ENCODE measurements around the gene CMAS.

DNA sequence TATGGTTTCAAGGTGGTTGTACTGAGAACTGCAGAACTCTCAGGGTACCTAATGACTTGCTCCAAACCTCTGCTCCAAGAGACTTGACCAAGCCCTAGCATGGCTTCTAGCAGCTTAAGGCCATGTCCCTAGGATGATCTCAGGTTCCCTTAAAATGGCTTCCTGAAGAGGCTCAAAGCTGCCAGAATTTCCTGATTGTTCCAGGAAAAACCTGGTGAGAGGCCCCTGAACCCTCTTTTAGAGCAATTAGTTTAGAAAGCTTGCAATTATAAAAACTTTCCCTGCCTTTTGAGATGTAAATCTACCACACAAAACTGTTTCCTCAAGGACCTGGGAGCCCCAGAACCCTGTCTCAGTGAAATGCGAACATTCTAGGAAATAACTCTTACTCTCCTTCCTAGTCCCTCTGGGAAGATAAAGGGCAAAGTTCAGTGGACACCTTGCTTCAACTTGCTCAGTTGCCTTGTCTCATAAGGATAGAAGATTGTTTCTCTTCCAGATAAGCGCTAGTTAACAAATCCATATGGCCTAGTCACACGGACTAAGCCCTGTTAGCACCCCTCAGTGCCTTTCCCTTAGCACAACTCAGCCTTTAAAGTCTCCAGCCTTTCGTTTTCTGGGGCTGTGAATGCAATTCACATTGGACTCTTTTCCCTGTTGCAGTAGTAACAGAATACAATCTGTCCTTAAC lies 2.5 kb downstream of the CMAS start:
- TF ChIP-seq POLR2AphosphoS5 (IDR thresholded peaks at IDR 0.05; ENCODE audit: low read depth, low read length) (no peak), SIN3A (IDR thresholded peaks at IDR 0.05; ENCODE audit: borderline replicate concordance, insufficient read depth, low read depth, low read length) (no peak), TCF7L2 (IDR thresholded peaks at IDR 0.05; ENCODE audit: low read depth, low read length) (no peak)
- TF ChIP-seq, protein P1, sequence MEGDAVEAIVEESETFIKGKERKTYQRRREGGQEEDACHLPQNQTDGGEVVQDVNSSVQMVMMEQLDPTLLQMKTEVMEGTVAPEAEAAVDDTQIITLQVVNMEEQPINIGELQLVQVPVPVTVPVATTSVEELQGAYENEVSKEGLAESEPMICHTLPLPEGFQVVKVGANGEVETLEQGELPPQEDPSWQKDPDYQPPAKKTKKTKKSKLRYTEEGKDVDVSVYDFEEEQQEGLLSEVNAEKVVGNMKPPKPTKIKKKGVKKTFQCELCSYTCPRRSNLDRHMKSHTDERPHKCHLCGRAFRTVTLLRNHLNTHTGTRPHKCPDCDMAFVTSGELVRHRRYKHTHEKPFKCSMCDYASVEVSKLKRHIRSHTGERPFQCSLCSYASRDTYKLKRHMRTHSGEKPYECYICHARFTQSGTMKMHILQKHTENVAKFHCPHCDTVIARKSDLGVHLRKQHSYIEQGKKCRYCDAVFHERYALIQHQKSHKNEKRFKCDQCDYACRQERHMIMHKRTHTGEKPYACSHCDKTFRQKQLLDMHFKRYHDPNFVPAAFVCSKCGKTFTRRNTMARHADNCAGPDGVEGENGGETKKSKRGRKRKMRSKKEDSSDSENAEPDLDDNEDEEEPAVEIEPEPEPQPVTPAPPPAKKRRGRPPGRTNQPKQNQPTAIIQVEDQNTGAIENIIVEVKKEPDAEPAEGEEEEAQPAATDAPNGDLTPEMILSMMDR (IDR thresholded peaks at IDR 0.05) = no peak
- TF ChIP-seq, protein P2, sequence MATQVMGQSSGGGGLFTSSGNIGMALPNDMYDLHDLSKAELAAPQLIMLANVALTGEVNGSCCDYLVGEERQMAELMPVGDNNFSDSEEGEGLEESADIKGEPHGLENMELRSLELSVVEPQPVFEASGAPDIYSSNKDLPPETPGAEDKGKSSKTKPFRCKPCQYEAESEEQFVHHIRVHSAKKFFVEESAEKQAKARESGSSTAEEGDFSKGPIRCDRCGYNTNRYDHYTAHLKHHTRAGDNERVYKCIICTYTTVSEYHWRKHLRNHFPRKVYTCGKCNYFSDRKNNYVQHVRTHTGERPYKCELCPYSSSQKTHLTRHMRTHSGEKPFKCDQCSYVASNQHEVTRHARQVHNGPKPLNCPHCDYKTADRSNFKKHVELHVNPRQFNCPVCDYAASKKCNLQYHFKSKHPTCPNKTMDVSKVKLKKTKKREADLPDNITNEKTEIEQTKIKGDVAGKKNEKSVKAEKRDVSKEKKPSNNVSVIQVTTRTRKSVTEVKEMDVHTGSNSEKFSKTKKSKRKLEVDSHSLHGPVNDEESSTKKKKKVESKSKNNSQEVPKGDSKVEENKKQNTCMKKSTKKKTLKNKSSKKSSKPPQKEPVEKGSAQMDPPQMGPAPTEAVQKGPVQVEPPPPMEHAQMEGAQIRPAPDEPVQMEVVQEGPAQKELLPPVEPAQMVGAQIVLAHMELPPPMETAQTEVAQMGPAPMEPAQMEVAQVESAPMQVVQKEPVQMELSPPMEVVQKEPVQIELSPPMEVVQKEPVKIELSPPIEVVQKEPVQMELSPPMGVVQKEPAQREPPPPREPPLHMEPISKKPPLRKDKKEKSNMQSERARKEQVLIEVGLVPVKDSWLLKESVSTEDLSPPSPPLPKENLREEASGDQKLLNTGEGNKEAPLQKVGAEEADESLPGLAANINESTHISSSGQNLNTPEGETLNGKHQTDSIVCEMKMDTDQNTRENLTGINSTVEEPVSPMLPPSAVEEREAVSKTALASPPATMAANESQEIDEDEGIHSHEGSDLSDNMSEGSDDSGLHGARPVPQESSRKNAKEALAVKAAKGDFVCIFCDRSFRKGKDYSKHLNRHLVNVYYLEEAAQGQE (IDR thresholded peaks at IDR 0.05; ENCODE audit: insufficient read depth in 1 of 2, low read depth in 2 of 2, low read length in 1 of 2) = no peak

All from Panc1 (cell line).